ENCODE results near the gene CDC16.
A peak's percentile ranks its signal among the peaks of the same experiment; 100 is the strongest.

CDC16 gene

GRCh38 chr13:114208134-114208533, 26.6 kb upstream of the CDC16 start:
- no peak for DNase-seq (ENCODE audit: insufficient read length)
- FAIRE-seq: no peak
- TF ChIP-seq POLR2A (IDR thresholded peaks at IDR 0.05; ENCODE audit: low read depth, low read length) (no peak), POLR2AphosphoS5 (IDR thresholded peaks at IDR 0.05; ENCODE audit: low read depth, low read length) (no peak), TAF1 (IDR thresholded peaks at IDR 0.05; ENCODE audit: borderline replicate concordance, low read depth, low read length) (no peak)

GRCh38 chr13:114211446-114212157, 23.1 kb upstream of the CDC16 start:
- TF ChIP-seq POLR2A (IDR thresholded peaks at IDR 0.05; ENCODE audit: low read depth, low read length): no peak
- TF ChIP-seq TAF1 (IDR thresholded peaks at IDR 0.05; ENCODE audit: borderline replicate concordance, low read depth, low read length): no peak
- no peak for TF ChIP-seq POLR2AphosphoS5 (IDR thresholded peaks at IDR 0.05; ENCODE audit: low read depth, low read length)
- no peak for FAIRE-seq
- no peak for DNase-seq (ENCODE audit: insufficient read length)

- TF ChIP-seq POLR2AphosphoS5 (IDR thresholded peaks at IDR 0.05; ENCODE audit: low read depth, low read length) (no peak), TAF1 (IDR thresholded peaks at IDR 0.05; ENCODE audit: borderline replicate concordance, low read depth, low read length) (no peak), POLR2A (IDR thresholded peaks at IDR 0.05; ENCODE audit: low read depth, low read length) (no peak)
- DNase-seq (ENCODE audit: insufficient read length) (no peak), FAIRE-seq (no peak)
Measured at GRCh38 chr13:114212158-114212495, 22.6 kb upstream of the CDC16 start.

GRCh38 chr13:114213980-114214379, 20.7 kb upstream of the CDC16 start:
- no peak for TF ChIP-seq POLR2AphosphoS5 (IDR thresholded peaks at IDR 0.05; ENCODE audit: low read depth, low read length)
- no peak for TF ChIP-seq POLR2A (IDR thresholded peaks at IDR 0.05; ENCODE audit: low read depth, low read length)
- no peak for TF ChIP-seq TAF1 (IDR thresholded peaks at IDR 0.05; ENCODE audit: borderline replicate concordance, low read depth, low read length)
- DNase-seq (ENCODE audit: insufficient read length) (no peak), FAIRE-seq (no peak)

- TF ChIP-seq TAF1 (IDR thresholded peaks at IDR 0.05; ENCODE audit: borderline replicate concordance, low read depth, low read length) (no peak), POLR2AphosphoS5 (IDR thresholded peaks at IDR 0.05; ENCODE audit: low read depth, low read length) (no peak), POLR2A (IDR thresholded peaks at IDR 0.05; ENCODE audit: low read depth, low read length) (no peak)
- DNase-seq (ENCODE audit: insufficient read length): no peak
- FAIRE-seq: no peak
Measured at GRCh38 chr13:114219392-114219791, 15.3 kb upstream of the CDC16 start.

- DNase-seq (ENCODE audit: insufficient read length): no peak
- TF ChIP-seq POLR2A (IDR thresholded peaks at IDR 0.05; ENCODE audit: low read depth, low read length) (no peak), TAF1 (IDR thresholded peaks at IDR 0.05; ENCODE audit: borderline replicate concordance, low read depth, low read length) (no peak), POLR2AphosphoS5 (IDR thresholded peaks at IDR 0.05; ENCODE audit: low read depth, low read length) (no peak)
Measured at GRCh38 chr13:114222461-114222968, 12.2 kb upstream of the CDC16 start.

GRCh38 chr13:114224201-114224600, 10.5 kb upstream of the CDC16 start:
- no peak for DNase-seq (ENCODE audit: insufficient read length)
- TF ChIP-seq POLR2A (IDR thresholded peaks at IDR 0.05; ENCODE audit: low read depth, low read length): no peak
- TF ChIP-seq POLR2AphosphoS5 (IDR thresholded peaks at IDR 0.05; ENCODE audit: low read depth, low read length): no peak
- FAIRE-seq: no peak

More at GRCh38 chr13:114222461-114222968, 12.2 kb upstream of the CDC16 start:
- no peak for FAIRE-seq

GRCh38 chr13:114225610-114226009, 9.1 kb upstream of the CDC16 start:
- FAIRE-seq: no peak
- no peak for TF ChIP-seq POLR2A (IDR thresholded peaks at IDR 0.05; ENCODE audit: low read depth, low read length)
- no peak for TF ChIP-seq POLR2AphosphoS5 (IDR thresholded peaks at IDR 0.05; ENCODE audit: low read depth, low read length)
- TF ChIP-seq TAF1 (IDR thresholded peaks at IDR 0.05; ENCODE audit: borderline replicate concordance, low read depth, low read length): no peak
- DNase-seq (ENCODE audit: insufficient read length): no peak

GRCh38 chr13:114226088-114226487, 8.6 kb upstream of the CDC16 start:
- no peak for FAIRE-seq
- TF ChIP-seq TAF1 (IDR thresholded peaks at IDR 0.05; ENCODE audit: borderline replicate concordance, low read depth, low read length) (no peak), POLR2A (IDR thresholded peaks at IDR 0.05; ENCODE audit: low read depth, low read length) (no peak), POLR2AphosphoS5 (IDR thresholded peaks at IDR 0.05; ENCODE audit: low read depth, low read length) (no peak)
- no peak for DNase-seq (ENCODE audit: insufficient read length)

- no peak for TF ChIP-seq POLR2A (IDR thresholded peaks at IDR 0.05; ENCODE audit: low read depth, low read length)
- no peak for TF ChIP-seq TAF1 (IDR thresholded peaks at IDR 0.05; ENCODE audit: borderline replicate concordance, low read depth, low read length)
- no peak for TF ChIP-seq POLR2AphosphoS5 (IDR thresholded peaks at IDR 0.05; ENCODE audit: low read depth, low read length)
- DNase-seq (ENCODE audit: insufficient read length) (peak; percentile 72), FAIRE-seq (peak; percentile 90)
Measured at GRCh38 chr13:114226699-114227323, 7.9 kb upstream of the CDC16 start.

- FAIRE-seq (no peak), DNase-seq (ENCODE audit: insufficient read length) (no peak)
- TF ChIP-seq POLR2AphosphoS5 (IDR thresholded peaks at IDR 0.05; ENCODE audit: low read depth, low read length): no peak
- no peak for TF ChIP-seq TAF1 (IDR thresholded peaks at IDR 0.05; ENCODE audit: borderline replicate concordance, low read depth, low read length)
- no peak for TF ChIP-seq POLR2A (IDR thresholded peaks at IDR 0.05; ENCODE audit: low read depth, low read length)
Measured at GRCh38 chr13:114227528-114227927, 7.2 kb upstream of the CDC16 start.

GRCh38 chr13:114228176-114228575, 6.5 kb upstream of the CDC16 start:
- TF ChIP-seq TAF1 (IDR thresholded peaks at IDR 0.05; ENCODE audit: borderline replicate concordance, low read depth, low read length) (no peak), POLR2AphosphoS5 (IDR thresholded peaks at IDR 0.05; ENCODE audit: low read depth, low read length) (no peak), POLR2A (IDR thresholded peaks at IDR 0.05; ENCODE audit: low read depth, low read length) (no peak)
- DNase-seq (ENCODE audit: insufficient read length) (no peak), FAIRE-seq (no peak)

All from GM12892 (cell line).